ENCODE measurements around the gene DCAF7.

Gene DCAF7

DNA sequence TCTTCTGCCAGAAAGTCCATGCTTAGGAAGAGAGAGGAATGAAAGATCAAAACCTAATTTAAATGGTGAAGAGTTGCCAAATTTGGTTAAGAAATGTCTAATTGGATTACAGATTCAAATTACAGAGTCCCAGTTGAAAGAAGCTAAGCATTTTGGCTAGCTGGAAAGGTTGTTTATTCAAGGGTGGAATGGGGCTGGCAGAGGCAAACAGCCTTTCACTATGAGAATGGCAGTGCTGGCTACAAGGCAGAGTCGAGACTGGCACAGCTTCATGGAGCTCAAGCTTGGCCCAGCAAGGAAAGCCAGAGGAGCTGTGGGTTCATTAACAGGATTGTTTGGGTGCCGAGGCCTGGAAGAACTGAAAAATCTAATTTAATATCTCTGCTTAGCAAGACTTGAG is 85.5 kb downstream of the DCAF7 start:
- H3K4me3 ChIP-seq (replicated peaks; ENCODE audit: low read depth, low read length): no peak overlapping the region
- DNase-seq (ENCODE audit: extremely low read depth, low read depth): no peak
- no peak for TF ChIP-seq CTCF (IDR thresholded peaks at IDR 0.05; ENCODE audit: low read depth, low read length, missing control alignments)

DNA sequence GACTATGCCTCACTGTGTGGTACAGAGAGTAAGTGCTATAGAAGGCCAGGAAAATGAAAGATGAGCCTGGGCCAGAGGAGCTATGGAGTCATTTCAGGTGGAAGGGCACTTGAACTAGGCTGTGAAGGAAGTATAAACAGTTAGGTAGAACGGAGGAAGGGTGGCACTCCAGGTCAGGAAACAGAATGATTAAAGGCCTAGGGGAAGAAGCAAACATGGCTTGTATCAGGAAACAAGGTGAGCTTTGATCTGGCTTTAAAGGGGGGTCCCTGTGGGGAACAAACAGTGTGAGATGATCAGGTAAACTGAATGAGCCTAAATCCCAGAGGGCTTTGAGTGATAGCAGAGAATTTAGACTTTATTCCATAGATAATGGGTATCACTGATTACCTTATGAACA is 88.8 kb downstream of the DCAF7 start:
- DNase-seq (ENCODE audit: extremely low read depth, low read depth): no peak
- no peak for TF ChIP-seq CTCF (IDR thresholded peaks at IDR 0.05; ENCODE audit: low read depth, low read length, missing control alignments)
- no peak overlapping the region for H3K4me3 ChIP-seq (replicated peaks; ENCODE audit: low read depth, low read length)

- DNase-seq (ENCODE audit: extremely low read depth, low read depth): no peak
- TF ChIP-seq CTCF (IDR thresholded peaks at IDR 0.05; ENCODE audit: low read depth, low read length, missing control alignments): no peak
- no peak overlapping the region for H3K4me3 ChIP-seq (replicated peaks; ENCODE audit: low read depth, low read length)
These were observed 89.8 kb downstream of the DCAF7 start for GRCh38 chr17:63640038-63640437.

DNA sequence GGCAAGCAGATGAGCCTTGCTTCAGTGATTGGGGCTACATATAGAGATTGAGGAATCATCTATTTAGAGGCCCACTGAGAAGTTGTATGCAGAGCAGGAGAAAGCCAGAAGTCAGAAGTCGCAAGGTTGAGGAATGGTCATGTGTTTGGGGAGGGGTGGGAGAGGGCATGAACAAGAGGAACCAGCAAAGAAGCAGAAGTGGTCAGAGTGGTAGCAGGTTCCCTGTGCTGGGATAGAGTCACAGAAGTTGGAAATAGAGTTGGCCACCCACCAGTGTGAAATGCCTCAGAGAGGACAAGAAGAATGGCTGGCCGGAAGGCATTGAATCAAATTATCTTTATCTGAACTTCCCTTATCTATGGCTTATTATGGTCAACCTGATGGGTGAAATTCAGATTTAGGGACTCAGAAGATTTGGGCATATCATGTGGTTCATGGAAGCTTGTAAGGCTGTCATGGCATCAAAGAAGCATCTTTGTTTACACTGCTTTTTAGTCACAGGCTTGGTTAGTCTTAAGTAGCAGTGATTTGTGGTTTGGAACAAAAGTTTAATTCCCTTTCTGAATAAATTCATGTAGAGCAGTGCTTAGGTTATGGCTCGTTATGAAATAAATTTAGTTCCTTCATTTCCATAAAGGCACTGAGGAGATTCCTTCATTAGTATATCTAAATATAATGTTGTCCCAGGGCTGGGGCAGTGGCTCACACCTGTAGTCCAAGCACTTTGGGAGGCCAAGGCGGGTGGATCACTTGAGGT is 91.6 kb downstream of the DCAF7 start:
- no peak overlapping the region for H3K4me3 ChIP-seq (replicated peaks; ENCODE audit: low read depth, low read length)
- TF ChIP-seq CTCF (IDR thresholded peaks at IDR 0.05; ENCODE audit: low read depth, low read length, missing control alignments): no peak
- DNase-seq (ENCODE audit: extremely low read depth, low read depth): no peak

Data from HFF-Myc (cell line).